ENCODE results near the gene CDC20B.
"Not testable (repeated sequence)": the region's sequence is repeated elsewhere in the genome, so short reads cannot be mapped to it uniquely, and the experiment has no call there.

Gene CDC20B

GRCh38 chr5:55123365-55123764 lies 49.6 kb downstream of the CDC20B start:
- Histone ChIP-seq H3K9ac (ENCODE audit: low read length) (no peak overlapping the region), H3K9me3 (ENCODE audit: control insufficient read depth, low read length) (no peaks in the 10 kb centered on the region), H3K27me3 (replicated peaks; ENCODE audit: control insufficient read depth, insufficient read depth, low read length) (no peaks in the 10 kb centered on the region), H3K4me1 (ENCODE audit: control insufficient read depth, insufficient read depth, low read length) (no peaks in the 10 kb centered on the region), H3K4me3 (ENCODE audit: low read length) (no peak overlapping the region), H3K36me3 (ENCODE audit: control insufficient read depth, insufficient read depth, low read length, severe bottlenecking) (no peaks in the 10 kb centered on the region)
- no peak for DNase-seq (ENCODE audit: low read depth)

GRCh38 chr5:55114061-55114460 lies 58.9 kb downstream of the CDC20B start:
- Histone ChIP-seq H3K4me1 (ENCODE audit: control insufficient read depth, insufficient read depth, low read length) (no peaks in the 10 kb centered on the region), H3K9ac (ENCODE audit: low read length) (no peak overlapping the region), H3K36me3 (ENCODE audit: control insufficient read depth, insufficient read depth, low read length, severe bottlenecking) (no peaks in the 10 kb centered on the region), H3K9me3 (ENCODE audit: control insufficient read depth, low read length) (no peaks in the 10 kb centered on the region), H3K27me3 (replicated peaks; ENCODE audit: control insufficient read depth, insufficient read depth, low read length) (no peaks in the 10 kb centered on the region), H3K4me3 (ENCODE audit: low read length) (no peak overlapping the region)
- DNase-seq (ENCODE audit: low read depth) = no peak

GRCh38 chr5:55113327-55113726 lies 59.6 kb downstream of the CDC20B start:
- H3K4me3 ChIP-seq (ENCODE audit: low read length) = no peak overlapping the region
- DNase-seq (ENCODE audit: low read depth) = no peak
- H3K27me3 ChIP-seq (replicated peaks; ENCODE audit: control insufficient read depth, insufficient read depth, low read length) = no peaks in the 10 kb centered on the region
- no peaks in the 10 kb centered on the region for H3K36me3 ChIP-seq (ENCODE audit: control insufficient read depth, insufficient read depth, low read length, severe bottlenecking)
- no peak overlapping the region for H3K9ac ChIP-seq (ENCODE audit: low read length)
- no peaks in the 10 kb centered on the region for H3K4me1 ChIP-seq (ENCODE audit: control insufficient read depth, insufficient read depth, low read length)
- no peaks in the 10 kb centered on the region for H3K9me3 ChIP-seq (ENCODE audit: control insufficient read depth, low read length)

- no peak for DNase-seq (ENCODE audit: low read depth)
- Histone ChIP-seq H3K9me3 (ENCODE audit: control insufficient read depth, low read length) (no peaks in the 10 kb centered on the region), H3K4me3 (ENCODE audit: low read length) (no peak overlapping the region), H3K36me3 (ENCODE audit: control insufficient read depth, insufficient read depth, low read length, severe bottlenecking) (no peaks in the 10 kb centered on the region), H3K9ac (ENCODE audit: low read length) (no peak overlapping the region), H3K4me1 (ENCODE audit: control insufficient read depth, insufficient read depth, low read length) (peaks cover 2% of the 10 kb centered on the region), H3K27me3 (replicated peaks; ENCODE audit: control insufficient read depth, insufficient read depth, low read length) (no peaks in the 10 kb centered on the region)
Measured at GRCh38 chr5:55110217-55110616, 62.8 kb downstream of the CDC20B start.

- Histone ChIP-seq H3K36me3 (ENCODE audit: control insufficient read depth, insufficient read depth, low read length, severe bottlenecking) (no peaks in the 10 kb centered on the region), H3K9ac (ENCODE audit: low read length) (no peak overlapping the region), H3K27me3 (replicated peaks; ENCODE audit: control insufficient read depth, insufficient read depth, low read length) (no peaks in the 10 kb centered on the region), H3K4me3 (ENCODE audit: low read length) (no peak overlapping the region), H3K4me1 (ENCODE audit: control insufficient read depth, insufficient read depth, low read length) (peaks cover 17% of the 10 kb centered on the region), H3K9me3 (ENCODE audit: control insufficient read depth, low read length) (no peaks in the 10 kb centered on the region)
- peak; percentile 5 for DNase-seq (ENCODE audit: low read depth)
Measured at GRCh38 chr5:55108661-55109060, 64.3 kb downstream of the CDC20B start.

- not testable (repeated sequence) for H3K27me3 ChIP-seq (replicated peaks; ENCODE audit: control insufficient read depth, insufficient read depth, low read length); H3K9ac ChIP-seq (ENCODE audit: low read length); H3K36me3 ChIP-seq (ENCODE audit: control insufficient read depth, insufficient read depth, low read length, severe bottlenecking); H3K9me3 ChIP-seq (ENCODE audit: control insufficient read depth, low read length); H3K4me3 ChIP-seq (ENCODE audit: low read length); DNase-seq (ENCODE audit: low read depth)
- H3K4me1 ChIP-seq (ENCODE audit: control insufficient read depth, insufficient read depth, low read length) = peaks cover 18% of the 10 kb centered on the region
Measured at GRCh38 chr5:55105976-55106375, 67.0 kb downstream of the CDC20B start.

DNA sequence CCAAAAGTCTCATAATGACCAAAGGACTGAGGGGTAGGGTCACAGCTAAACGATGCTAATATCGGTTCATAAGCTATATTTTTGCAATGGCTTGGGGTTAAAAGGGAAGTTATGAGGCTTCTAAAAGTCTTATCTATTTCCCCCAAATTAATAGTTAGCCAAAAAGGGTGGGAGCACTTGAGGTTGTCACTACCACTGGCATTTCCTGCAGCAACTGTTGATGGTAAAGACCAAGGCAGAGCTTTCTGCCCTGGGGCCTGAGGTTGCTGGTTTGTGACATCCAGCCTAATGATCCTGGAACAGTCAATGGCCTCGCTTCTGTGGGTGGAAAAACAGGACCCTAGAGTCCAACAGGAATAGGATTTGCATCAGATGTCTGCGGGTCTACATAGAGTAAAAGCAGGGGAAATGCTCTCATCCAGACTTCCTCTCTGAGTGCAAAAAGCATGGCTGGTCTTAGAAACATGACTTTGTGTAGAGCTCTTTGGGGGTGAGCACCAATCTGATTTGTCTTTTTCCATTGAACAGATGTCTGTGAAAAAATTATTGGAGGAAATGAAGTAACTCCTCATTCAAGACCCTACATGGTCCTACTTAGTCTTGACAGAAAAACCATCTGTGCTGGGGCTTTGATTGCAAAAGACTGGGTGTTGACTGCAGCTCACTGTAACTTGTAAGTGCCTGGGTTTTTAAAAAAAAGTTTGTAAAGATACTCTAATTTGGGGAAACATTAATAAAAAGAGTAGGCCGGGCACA lies 67.9 kb downstream of the CDC20B start:
- H3K4me1 ChIP-seq (ENCODE audit: control insufficient read depth, insufficient read depth, low read length) = peaks cover 18% of the 10 kb centered on the region
- DNase-seq (ENCODE audit: low read depth) = no peak
- H3K4me3 ChIP-seq (ENCODE audit: low read length) = no peak overlapping the region
- no peak overlapping the region for H3K9ac ChIP-seq (ENCODE audit: low read length)
- H3K36me3 ChIP-seq (ENCODE audit: control insufficient read depth, insufficient read depth, low read length, severe bottlenecking) = no peaks in the 10 kb centered on the region
- peaks cover 3% of the 10 kb centered on the region for H3K9me3 ChIP-seq (ENCODE audit: control insufficient read depth, low read length)
- H3K27me3 ChIP-seq (replicated peaks; ENCODE audit: control insufficient read depth, insufficient read depth, low read length) = no peaks in the 10 kb centered on the region

DNA sequence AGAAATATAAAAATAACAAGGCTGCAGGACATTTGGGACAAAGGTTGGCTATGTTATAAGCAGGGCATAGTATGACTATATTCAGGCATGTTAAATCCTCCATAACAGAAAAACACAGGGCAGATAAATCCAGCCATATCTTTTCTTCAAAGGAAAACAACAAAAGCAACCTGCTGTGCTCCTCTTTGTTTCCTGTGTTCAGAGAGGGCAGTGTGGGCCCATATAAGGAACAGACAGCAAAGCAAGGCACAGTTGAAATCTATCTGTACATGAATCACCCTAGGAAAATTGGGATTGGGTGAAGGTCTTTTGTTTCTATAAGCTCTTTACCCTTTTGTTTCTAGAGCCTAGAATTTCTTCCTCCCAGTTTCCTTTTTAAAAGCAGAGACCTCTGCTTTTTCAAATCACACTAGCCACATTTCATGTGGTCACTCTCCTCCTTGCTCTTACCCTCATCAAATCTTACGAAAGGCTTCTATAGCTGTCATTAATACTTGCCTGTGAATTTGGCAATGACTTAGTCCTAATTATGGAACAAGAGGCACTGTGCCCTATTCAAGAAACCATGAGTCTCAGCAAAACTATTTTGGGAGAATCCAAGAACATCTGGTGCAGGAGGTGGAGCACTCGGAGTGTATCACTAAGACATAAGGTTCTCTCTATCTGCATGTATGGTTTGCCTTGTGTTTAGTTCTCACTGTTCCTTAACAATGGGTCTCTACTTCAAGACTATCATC lies 68.8 kb downstream of the CDC20B start:
- Histone ChIP-seq H3K4me1 (ENCODE audit: control insufficient read depth, insufficient read depth, low read length) (peaks cover 18% of the 10 kb centered on the region), H3K9ac (ENCODE audit: low read length) (peak overlapping the region; percentile 29), H3K27me3 (replicated peaks; ENCODE audit: control insufficient read depth, insufficient read depth, low read length) (no peaks in the 10 kb centered on the region), H3K9me3 (ENCODE audit: control insufficient read depth, low read length) (peaks cover 3% of the 10 kb centered on the region), H3K36me3 (ENCODE audit: control insufficient read depth, insufficient read depth, low read length, severe bottlenecking) (no peaks in the 10 kb centered on the region), H3K4me3 (ENCODE audit: low read length) (no peak overlapping the region)
- no peak for DNase-seq (ENCODE audit: low read depth)

DNA sequence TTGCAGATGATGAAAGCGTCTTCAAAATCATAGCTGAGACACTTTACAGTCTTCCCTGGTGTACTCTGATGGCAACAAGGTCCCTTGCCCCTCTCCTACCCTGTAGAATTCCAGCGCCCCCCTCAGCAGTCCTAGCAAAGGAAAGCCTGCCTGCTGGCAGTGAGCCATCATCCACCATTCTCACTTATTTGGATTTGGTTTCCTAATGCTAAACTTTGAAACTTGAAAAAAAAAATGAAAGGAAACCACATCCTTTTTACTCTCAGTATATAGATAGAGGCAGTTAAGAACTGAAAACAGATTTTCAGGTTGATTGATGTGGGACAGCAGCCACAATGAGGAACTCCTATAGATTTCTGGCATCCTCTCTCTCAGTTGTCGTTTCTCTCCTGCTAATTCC lies 70.6 kb downstream of the CDC20B start, which contains the start of gene GZMA:
TSS of gene GZMA (plus strand) at position 299 of the 400 bp plus-strand sequence. CDS start at position 336, 37 bp downstream.
- no peak within 1 kb of the TSS for H3K4me3 ChIP-seq (ENCODE audit: low read length)
- no peak within 1 kb of the TSS for H3K9ac ChIP-seq (ENCODE audit: low read length)
- peaks cover 18% of the 10 kb centered on the region for H3K4me1 ChIP-seq (ENCODE audit: control insufficient read depth, insufficient read depth, low read length)
- no peaks in the 10 kb centered on the region for H3K27me3 ChIP-seq (replicated peaks; ENCODE audit: control insufficient read depth, insufficient read depth, low read length)
- peaks cover 3% of the 10 kb centered on the region for H3K9me3 ChIP-seq (ENCODE audit: control insufficient read depth, low read length)
- DNase-seq (ENCODE audit: low read depth) = no peak
- no peaks in the 10 kb centered on the region for H3K36me3 ChIP-seq (ENCODE audit: control insufficient read depth, insufficient read depth, low read length, severe bottlenecking)

- H3K36me3 ChIP-seq (ENCODE audit: control insufficient read depth, insufficient read depth, low read length, severe bottlenecking) = no peaks in the 10 kb centered on the region
- H3K4me3 ChIP-seq (ENCODE audit: low read length) = no peak overlapping the region
- H3K4me1 ChIP-seq (ENCODE audit: control insufficient read depth, insufficient read depth, low read length) = peaks cover 18% of the 10 kb centered on the region
- H3K27me3 ChIP-seq (replicated peaks; ENCODE audit: control insufficient read depth, insufficient read depth, low read length) = no peaks in the 10 kb centered on the region
- H3K9me3 ChIP-seq (ENCODE audit: control insufficient read depth, low read length) = peaks cover 3% of the 10 kb centered on the region
- H3K9ac ChIP-seq (ENCODE audit: low read length) = no peak overlapping the region
- DNase-seq (ENCODE audit: low read depth) = no peak
Measured at GRCh38 chr5:55101556-55102276, 71.3 kb downstream of the CDC20B start.

DNA sequence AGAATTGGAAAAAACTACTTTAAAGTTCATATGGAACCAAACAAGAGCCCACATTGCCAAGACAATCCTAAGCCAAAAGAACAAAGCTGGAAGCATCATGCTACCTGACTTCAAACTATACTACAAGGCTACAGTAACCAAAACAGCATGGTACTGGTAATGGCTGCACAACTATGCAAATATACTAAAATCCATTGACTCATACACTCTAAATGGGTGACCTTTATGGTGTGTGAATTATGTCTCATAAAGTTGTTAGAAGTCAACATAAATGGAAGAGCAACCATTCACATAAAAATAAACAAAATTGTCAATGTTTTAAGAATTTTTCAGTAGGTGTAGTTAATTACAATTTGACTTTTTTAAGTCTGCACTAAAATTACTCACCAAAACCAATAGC lies 71.8 kb downstream of the CDC20B start:
- not testable (repeated sequence) for H3K36me3 ChIP-seq (ENCODE audit: control insufficient read depth, insufficient read depth, low read length, severe bottlenecking); H3K4me3 ChIP-seq (ENCODE audit: low read length)
- peaks cover 18% of the 10 kb centered on the region for H3K4me1 ChIP-seq (ENCODE audit: control insufficient read depth, insufficient read depth, low read length)

More for the DNA sequence above, 71.8 kb downstream of the CDC20B start:
- DNase-seq (ENCODE audit: low read depth); H3K9me3 ChIP-seq (ENCODE audit: control insufficient read depth, low read length); H3K27me3 ChIP-seq (replicated peaks; ENCODE audit: control insufficient read depth, insufficient read depth, low read length); H3K9ac ChIP-seq (ENCODE audit: low read length): not testable (repeated sequence)

Measured in adipocyte (in vitro differentiated cells).